ENCODE measurements around the gene RAB32. TPM values are rescaled to one million over a fixed set of nuclear protein-coding genes. Genes with fewer than 3 reads are reported as not detected.

RAB32 gene
- total RNA-seq (ENCODE audit: unreplicated experiment): 37.0 TPM
- long read RNA-seq, transcript RAB32-201 (3 exons, 1,217 nt): major isoform, 43 of 47 reads
- long read RNA-seq, partial matches to known transcripts: 2 of 47 reads
- long read RNA-seq, other reads (novel, unspliced or antisense): 2 of 47 reads

GRCh38 chr6:146543211-146543939 is at the start of gene RAB32:
Gene RAB32, plus strand, starts transcription at chr6:146543833. Its CDS starts 39 bp downstream, at chr6:146543872.
- Mint-ChIP-seq H3K4me1 (ENCODE audit: unreplicated experiment) (peaks cover 35% of the 10 kb centered on the region), H3K4me3 (ENCODE audit: unreplicated experiment) (peak within 1 kb of the TSS; percentile 100), H3K27me3 (ENCODE audit: unreplicated experiment) (peaks cover 14% of the 10 kb centered on the region)

GRCh38 chr6:146498309-146498708 is 45.3 kb upstream of the RAB32 start:
- no peaks in the 10 kb centered on the region for H3K9me3 Mint-ChIP-seq (ENCODE audit: unreplicated experiment)
- no peaks in the 10 kb centered on the region for H3K36me3 Mint-ChIP-seq (ENCODE audit: low read depth, unreplicated experiment)
- no peak for DNase-seq (ENCODE audit: low spot score)
- no peak overlapping the region for H3K27ac Mint-ChIP-seq (ENCODE audit: unreplicated experiment)
- H3K4me3 Mint-ChIP-seq (ENCODE audit: unreplicated experiment): no peak overlapping the region
- no peaks in the 10 kb centered on the region for H3K4me1 Mint-ChIP-seq (ENCODE audit: unreplicated experiment)
- H3K27me3 Mint-ChIP-seq (ENCODE audit: unreplicated experiment): no peaks in the 10 kb centered on the region
- TF ChIP-seq, protein P1, sequence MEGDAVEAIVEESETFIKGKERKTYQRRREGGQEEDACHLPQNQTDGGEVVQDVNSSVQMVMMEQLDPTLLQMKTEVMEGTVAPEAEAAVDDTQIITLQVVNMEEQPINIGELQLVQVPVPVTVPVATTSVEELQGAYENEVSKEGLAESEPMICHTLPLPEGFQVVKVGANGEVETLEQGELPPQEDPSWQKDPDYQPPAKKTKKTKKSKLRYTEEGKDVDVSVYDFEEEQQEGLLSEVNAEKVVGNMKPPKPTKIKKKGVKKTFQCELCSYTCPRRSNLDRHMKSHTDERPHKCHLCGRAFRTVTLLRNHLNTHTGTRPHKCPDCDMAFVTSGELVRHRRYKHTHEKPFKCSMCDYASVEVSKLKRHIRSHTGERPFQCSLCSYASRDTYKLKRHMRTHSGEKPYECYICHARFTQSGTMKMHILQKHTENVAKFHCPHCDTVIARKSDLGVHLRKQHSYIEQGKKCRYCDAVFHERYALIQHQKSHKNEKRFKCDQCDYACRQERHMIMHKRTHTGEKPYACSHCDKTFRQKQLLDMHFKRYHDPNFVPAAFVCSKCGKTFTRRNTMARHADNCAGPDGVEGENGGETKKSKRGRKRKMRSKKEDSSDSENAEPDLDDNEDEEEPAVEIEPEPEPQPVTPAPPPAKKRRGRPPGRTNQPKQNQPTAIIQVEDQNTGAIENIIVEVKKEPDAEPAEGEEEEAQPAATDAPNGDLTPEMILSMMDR (IDR thresholded peaks at IDR 0.05; ENCODE audit: unreplicated experiment): no peak

More at GRCh38 chr6:146543211-146543939, at the start of gene RAB32:
- DNase-seq (ENCODE audit: low spot score): peak; percentile 96
- H3K27ac Mint-ChIP-seq (ENCODE audit: unreplicated experiment): peak within 1 kb of the TSS; percentile 87
- TF ChIP-seq, protein P1 (IDR thresholded peaks at IDR 0.05; ENCODE audit: unreplicated experiment): peak; percentile 71
- no peaks in the 10 kb centered on the region for H3K36me3 Mint-ChIP-seq (ENCODE audit: low read depth, unreplicated experiment)
- H3K9me3 Mint-ChIP-seq (ENCODE audit: unreplicated experiment): no peaks in the 10 kb centered on the region

GRCh38 chr6:146503096-146503495 is 40.5 kb upstream of the RAB32 start:
- H3K27ac Mint-ChIP-seq (ENCODE audit: unreplicated experiment): no peak overlapping the region
- DNase-seq (ENCODE audit: low spot score): no peak
- no peaks in the 10 kb centered on the region for H3K36me3 Mint-ChIP-seq (ENCODE audit: low read depth, unreplicated experiment)
- no peak overlapping the region for H3K4me3 Mint-ChIP-seq (ENCODE audit: unreplicated experiment)
- H3K4me1 Mint-ChIP-seq (ENCODE audit: unreplicated experiment): no peaks in the 10 kb centered on the region
- H3K9me3 Mint-ChIP-seq (ENCODE audit: unreplicated experiment): no peaks in the 10 kb centered on the region
- TF ChIP-seq, protein P1 (IDR thresholded peaks at IDR 0.05; ENCODE audit: unreplicated experiment): no peak
- H3K27me3 Mint-ChIP-seq (ENCODE audit: unreplicated experiment): no peaks in the 10 kb centered on the region

DNA sequence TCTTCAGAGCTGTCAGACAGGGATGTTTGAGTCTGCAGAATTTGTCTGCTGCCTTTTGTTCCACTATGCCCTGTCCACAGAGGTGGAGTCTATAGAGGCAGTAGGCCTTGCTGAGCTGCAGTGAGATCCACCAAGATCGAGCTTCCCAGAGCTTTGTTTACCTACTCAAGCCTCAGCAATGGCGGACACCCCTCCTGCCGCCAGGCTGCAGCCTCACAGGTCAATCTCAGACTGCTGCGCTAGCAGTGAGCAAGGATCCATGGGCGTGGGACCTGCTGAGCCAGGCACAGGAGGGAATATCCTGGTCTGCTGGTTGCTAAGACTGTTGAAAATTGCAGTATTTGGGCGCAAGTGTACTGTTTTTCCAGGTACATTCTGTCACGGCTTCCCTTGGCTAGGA is 28.4 kb upstream of the RAB32 start:
- no peaks in the 10 kb centered on the region for H3K36me3 Mint-ChIP-seq (ENCODE audit: low read depth, unreplicated experiment)
- H3K4me1 Mint-ChIP-seq (ENCODE audit: unreplicated experiment): no peaks in the 10 kb centered on the region
- TF ChIP-seq, protein P1 (IDR thresholded peaks at IDR 0.05; ENCODE audit: unreplicated experiment): no peak
- no peak overlapping the region for H3K4me3 Mint-ChIP-seq (ENCODE audit: unreplicated experiment)
- no peak for DNase-seq (ENCODE audit: low spot score)
- no peaks in the 10 kb centered on the region for H3K9me3 Mint-ChIP-seq (ENCODE audit: unreplicated experiment)
- no peaks in the 10 kb centered on the region for H3K27me3 Mint-ChIP-seq (ENCODE audit: unreplicated experiment)
- no peak overlapping the region for H3K27ac Mint-ChIP-seq (ENCODE audit: unreplicated experiment)

- H3K4me3 Mint-ChIP-seq (ENCODE audit: unreplicated experiment): no peak overlapping the region
- no peak overlapping the region for H3K27ac Mint-ChIP-seq (ENCODE audit: unreplicated experiment)
- no peaks in the 10 kb centered on the region for H3K4me1 Mint-ChIP-seq (ENCODE audit: unreplicated experiment)
- H3K9me3 Mint-ChIP-seq (ENCODE audit: unreplicated experiment): no peaks in the 10 kb centered on the region
- DNase-seq (ENCODE audit: low spot score): no peak
- no peaks in the 10 kb centered on the region for H3K36me3 Mint-ChIP-seq (ENCODE audit: low read depth, unreplicated experiment)
- TF ChIP-seq, protein P1 (IDR thresholded peaks at IDR 0.05; ENCODE audit: unreplicated experiment): no peak
- H3K27me3 Mint-ChIP-seq (ENCODE audit: unreplicated experiment): no peaks in the 10 kb centered on the region
Observed at GRCh38 chr6:146526192-146526591, 17.4 kb upstream of the RAB32 start.

Data from endothelial cell (in vitro differentiated cells).